Vagina (tissue), 2 donors: ENCODE measurements around the gene DEFB112. TPM values are rescaled to one million over a fixed set of nuclear protein-coding genes. Genes with fewer than 3 reads are reported as not detected.

ENCODE experiments used
- DNase-seq, 2 donors: peaks; one replicate each; pipeline ENCODE4 v3.0.0-alpha.2; 2017; ENCODE audit errors: extremely low spot score in 2 of 2
- H3K27ac ChIP-seq: fragments of 200-600 bp; sonication (generic); one replicate; pipeline ENCODE4 v1.5.1; 2019
- H3K27me3 ChIP-seq: fragments of 200-600 bp; sonication (generic); one replicate; pipeline ENCODE4 v1.5.1; 2019
- H3K36me3 ChIP-seq, 2 donors: fragments of 200-600 bp; sonication (generic); one replicate each; pipeline ENCODE4 v1.5.1; 2017 to 2019
- H3K4me1 ChIP-seq: fragments of 200-600 bp; sonication (generic); one replicate; pipeline ENCODE4 v1.5.1; 2019
- H3K4me3 ChIP-seq, 2 donors: fragments of 200-600 bp; sonication (generic); 1 replicate in 1 of 2; 2 replicates in 1 of 2; pipeline ENCODE4 v1.5.1; 2016 to 2019
- H3K9me3 ChIP-seq: fragments of 200-600 bp; sonication (generic); one replicate; pipeline ENCODE4 v1.5.1; 2019
- CTCF ChIP-seq, 3 experiments: fragments of 450-650 bp in 2 of 3; fragments of 200-600 bp in 1 of 3; sonication (generic) in 1 of 3; IDR thresholded peaks; one replicate each; pipeline ENCODE4 v1.5.1; 2017 to 2019; ENCODE audit warnings: antibody characterized with exemption in 3 of 3, mild to moderate bottlenecking in 2 of 3, moderate library complexity in 2 of 3
- POLR2A ChIP-seq, 2 donors: fragments of 450-650 bp; IDR thresholded peaks; one replicate each; pipeline ENCODE4 v1.6.1; 2017; ENCODE audit warnings: antibody characterized with exemption in 2 of 2, mild to moderate bottlenecking in 2 of 2, moderate library complexity in 2 of 2
- POLR2AphosphoS5 ChIP-seq, 2 donors: sonication (generic); formaldehyde crosslinking; IDR thresholded peaks; one replicate each; pipeline ENCODE4 v1.9.0; 2017; ENCODE audit warnings: antibody characterized with exemption in 2 of 2, mild to moderate bottlenecking in 2 of 2, low read depth in 1 of 2; ENCODE audit not compliant: insufficient read depth in 1 of 2
- intact Hi-C: fragments of 100-400 bp; cut with DNase I; formaldehyde crosslinking; loops from one replicate; pipeline ENCODE4 v1.15.1; 2023
- total RNA-seq: library from RNA; depleted of rRNA; stranded (reverse); fragments of >200 nt; gene quantifications from one replicate; pipeline ENCODE4 v1.2.3, GENCODE V29; 2016

DEFB112 gene
- total RNA-seq, 1 donor from 2014 or later, result not detected

GRCh38 chr6:50093116-50093937 lies 43.6 kb upstream of the DEFB112 start:
- intact Hi-C loops, result no loop called here

GRCh38 chr6:50091641-50092040 lies 41.9 kb upstream of the DEFB112 start:
- intact Hi-C loops, result no loop called here
- H3K27me3 ChIP-seq, result no peaks in the 10 kb centered on the region
- TF ChIP-seq CTCF (IDR thresholded peaks at IDR 0.05) (no peak), POLR2A (IDR thresholded peaks at IDR 0.05) (no peak), POLR2AphosphoS5 (IDR thresholded peaks at IDR 0.05; ENCODE audit: insufficient read depth in 1 of 2, low read depth in 1 of 2) (no peak)
- no peaks in the 10 kb centered on the region for H3K9me3 ChIP-seq
- no peak overlapping the region for H3K4me3 ChIP-seq
- H3K4me1 ChIP-seq, result no peaks in the 10 kb centered on the region
- no peaks in the 10 kb centered on the region for H3K36me3 ChIP-seq
- no peak overlapping the region for H3K27ac ChIP-seq
- no peak for DNase-seq

More at GRCh38 chr6:50093116-50093937, 43.6 kb upstream of the DEFB112 start:
- no peak overlapping the region for H3K4me3 ChIP-seq
- H3K27ac ChIP-seq, result no peak overlapping the region
- no peaks in the 10 kb centered on the region for H3K4me1 ChIP-seq
- H3K9me3 ChIP-seq, result no peaks in the 10 kb centered on the region
- TF ChIP-seq CTCF (IDR thresholded peaks at IDR 0.05) (no peak), POLR2AphosphoS5 (IDR thresholded peaks at IDR 0.05; ENCODE audit: insufficient read depth in 1 of 2, low read depth in 1 of 2) (no peak), POLR2A (IDR thresholded peaks at IDR 0.05) (no peak)
- no peak for DNase-seq
- no peaks in the 10 kb centered on the region for H3K27me3 ChIP-seq
- H3K36me3 ChIP-seq, result no peaks in the 10 kb centered on the region

DNA sequence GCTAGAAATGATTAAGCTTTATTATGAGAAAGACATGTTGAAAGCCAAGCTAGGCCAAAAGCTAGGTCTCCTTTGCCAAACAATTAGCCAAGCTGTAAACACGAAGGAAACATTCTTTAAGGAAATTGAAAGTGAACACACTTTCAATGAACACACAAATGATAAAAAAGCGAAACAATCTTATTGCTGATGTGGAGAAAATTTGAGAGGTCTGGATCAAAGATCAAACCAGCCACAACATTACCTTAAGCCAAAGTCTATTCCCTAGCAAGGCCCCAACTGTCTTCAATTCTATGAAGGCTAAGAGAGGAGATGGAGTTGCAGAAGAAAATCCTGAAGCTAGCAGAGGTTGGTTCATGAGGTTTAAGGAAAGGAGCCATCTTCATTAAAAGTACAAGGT lies 40.2 kb upstream of the DEFB112 start:
- no peak overlapping the region for H3K4me3 ChIP-seq
- H3K27ac ChIP-seq, result no peak overlapping the region
- intact Hi-C loops, result no loop called here
- H3K27me3 ChIP-seq, result no peaks in the 10 kb centered on the region
- H3K4me1 ChIP-seq, result no peaks in the 10 kb centered on the region
- TF ChIP-seq CTCF (IDR thresholded peaks at IDR 0.05), result no peak
- TF ChIP-seq POLR2AphosphoS5 (IDR thresholded peaks at IDR 0.05; ENCODE audit: insufficient read depth in 1 of 2, low read depth in 1 of 2), result no peak
- TF ChIP-seq POLR2A (IDR thresholded peaks at IDR 0.05), result no peak
- no peaks in the 10 kb centered on the region for H3K9me3 ChIP-seq
- H3K36me3 ChIP-seq, result no peaks in the 10 kb centered on the region
- DNase-seq, result no peak

DNA sequence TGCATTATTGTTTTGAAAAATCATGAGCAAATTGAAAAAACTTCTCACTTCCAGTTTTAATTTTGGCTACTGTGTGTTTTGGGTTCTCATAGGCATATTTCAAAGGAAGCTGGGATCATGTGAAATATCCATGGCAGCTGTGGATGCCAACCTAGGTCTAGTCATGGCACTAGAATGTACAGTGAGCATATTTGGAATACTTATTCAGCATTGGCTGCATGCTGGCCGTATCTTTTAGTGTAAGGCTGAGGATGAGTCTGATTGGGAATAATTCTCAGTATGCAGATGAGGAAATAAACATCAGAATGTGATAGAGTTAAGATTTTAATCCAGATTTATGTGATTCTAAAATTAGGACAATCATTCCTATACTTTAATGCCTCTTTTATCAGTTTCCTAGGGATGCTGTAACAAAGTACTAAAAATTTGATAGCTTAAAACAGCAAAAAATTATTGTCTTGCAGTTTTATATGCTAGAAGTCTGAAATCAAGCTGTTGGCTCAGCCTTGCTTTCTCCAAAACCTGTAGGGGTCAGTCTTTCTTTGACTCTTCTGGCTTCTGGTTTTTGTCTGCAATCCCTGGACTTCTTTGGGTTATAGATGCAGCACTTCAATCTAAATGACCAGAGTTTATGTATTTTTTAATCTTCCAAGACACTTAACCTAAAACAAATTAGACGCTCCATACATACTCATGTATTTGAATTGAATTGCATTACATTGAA lies 37.7 kb upstream of the DEFB112 start:
- no peak for TF ChIP-seq POLR2AphosphoS5 (IDR thresholded peaks at IDR 0.05; ENCODE audit: insufficient read depth in 1 of 2, low read depth in 1 of 2)
- no peak for TF ChIP-seq POLR2A (IDR thresholded peaks at IDR 0.05)
- no peak for TF ChIP-seq CTCF (IDR thresholded peaks at IDR 0.05)
- H3K4me3 ChIP-seq, result no peak overlapping the region
- no peak for DNase-seq
- H3K9me3 ChIP-seq, result no peaks in the 10 kb centered on the region
- no peak overlapping the region for H3K27ac ChIP-seq
- intact Hi-C loops, result no loop called here
- H3K4me1 ChIP-seq, result no peaks in the 10 kb centered on the region
- H3K27me3 ChIP-seq, result no peaks in the 10 kb centered on the region
- H3K36me3 ChIP-seq, result no peaks in the 10 kb centered on the region

- no peak overlapping the region for H3K27ac ChIP-seq
- TF ChIP-seq POLR2AphosphoS5 (IDR thresholded peaks at IDR 0.05; ENCODE audit: insufficient read depth in 1 of 2, low read depth in 1 of 2) (no peak), CTCF (IDR thresholded peaks at IDR 0.05) (no peak), POLR2A (IDR thresholded peaks at IDR 0.05) (no peak)
- no peak for DNase-seq
- no peak overlapping the region for H3K4me3 ChIP-seq
- no peaks in the 10 kb centered on the region for H3K9me3 ChIP-seq
- intact Hi-C loops, result no loop called here
- no peaks in the 10 kb centered on the region for H3K27me3 ChIP-seq
- no peaks in the 10 kb centered on the region for H3K36me3 ChIP-seq
- no peaks in the 10 kb centered on the region for H3K4me1 ChIP-seq
Measured at GRCh38 chr6:50077385-50077784, 27.7 kb upstream of the DEFB112 start.
